Measurements from ENCODE around the gene POLR2J3. TPM values are rescaled to one million over a fixed set of nuclear protein-coding genes. Genes with fewer than 3 reads are reported as not detected.
"Not testable (repeated sequence)": the region's sequence is repeated elsewhere in the genome, so short reads cannot be mapped to it uniquely, and the experiment has no call there.

The POLR2J3 gene
- total RNA-seq, 1 donor from 2014 or later = 12.2 TPM

GRCh38 chr7:102606848-102607247, 34.5 kb upstream of the POLR2J3 start:
- not testable (repeated sequence) for DNase-seq (ENCODE audit: low read depth); H3K27ac Mint-ChIP-seq (ENCODE audit: unreplicated experiment); FAIRE-seq; H3K27ac ChIP-seq (ENCODE audit: low read depth, low read length); H4K20me1 ChIP-seq (ENCODE audit: insufficient read depth, low read length); H3K27me3 Mint-ChIP-seq (ENCODE audit: low read depth, unreplicated experiment); H3K36me3 Mint-ChIP-seq (ENCODE audit: low read depth, unreplicated experiment); H3K4me1 ChIP-seq (ENCODE audit: insufficient read depth, low read length); H3K4me2 ChIP-seq (ENCODE audit: low read length); H3K9ac ChIP-seq (ENCODE audit: low read length); H3K4me3 ChIP-seq (ENCODE audit: insufficient read depth, low read depth, low read length); H3K4me1 Mint-ChIP-seq (ENCODE audit: low read depth, unreplicated experiment); H3K9me3 Mint-ChIP-seq (ENCODE audit: unreplicated experiment); H3K27me3 ChIP-seq (ENCODE audit: insufficient read depth, low read length); H3K4me3 Mint-ChIP-seq (ENCODE audit: unreplicated experiment); H3K9me3 ChIP-seq (ENCODE audit: insufficient read depth, low read depth, low read length); H3K36me3 ChIP-seq (ENCODE audit: insufficient read depth, low read length); H2AFZ ChIP-seq (ENCODE audit: low read depth, low read length); H3K79me2 ChIP-seq (ENCODE audit: insufficient read depth, low read length)

GRCh38 chr7:102604431-102605145, 32.2 kb upstream of the POLR2J3 start:
- not testable (repeated sequence) for H3K27me3 ChIP-seq (ENCODE audit: insufficient read depth, low read length); H3K27ac ChIP-seq (ENCODE audit: low read depth, low read length); H4K20me1 ChIP-seq (ENCODE audit: insufficient read depth, low read length); H3K79me2 ChIP-seq (ENCODE audit: insufficient read depth, low read length); H3K27ac Mint-ChIP-seq (ENCODE audit: unreplicated experiment); FAIRE-seq; H3K4me3 ChIP-seq (ENCODE audit: insufficient read depth, low read depth, low read length); H3K9me3 Mint-ChIP-seq (ENCODE audit: unreplicated experiment); H3K36me3 Mint-ChIP-seq (ENCODE audit: low read depth, unreplicated experiment); DNase-seq (ENCODE audit: low read depth); H3K36me3 ChIP-seq (ENCODE audit: insufficient read depth, low read length); H3K9ac ChIP-seq (ENCODE audit: low read length); H3K4me1 ChIP-seq (ENCODE audit: insufficient read depth, low read length); H2AFZ ChIP-seq (ENCODE audit: low read depth, low read length); H3K4me2 ChIP-seq (ENCODE audit: low read length); H3K9me3 ChIP-seq (ENCODE audit: insufficient read depth, low read depth, low read length); H3K27me3 Mint-ChIP-seq (ENCODE audit: low read depth, unreplicated experiment); H3K4me1 Mint-ChIP-seq (ENCODE audit: low read depth, unreplicated experiment); H3K4me3 Mint-ChIP-seq (ENCODE audit: unreplicated experiment)

GRCh38 chr7:102602317-102602716, 29.9 kb upstream of the POLR2J3 start:
- not testable (repeated sequence) for H3K79me2 ChIP-seq (ENCODE audit: insufficient read depth, low read length); H3K36me3 ChIP-seq (ENCODE audit: insufficient read depth, low read length); H3K4me3 ChIP-seq (ENCODE audit: insufficient read depth, low read depth, low read length); H2AFZ ChIP-seq (ENCODE audit: low read depth, low read length); DNase-seq (ENCODE audit: low read depth); H3K4me3 Mint-ChIP-seq (ENCODE audit: unreplicated experiment); H3K9ac ChIP-seq (ENCODE audit: low read length); H3K27me3 ChIP-seq (ENCODE audit: insufficient read depth, low read length); H3K4me2 ChIP-seq (ENCODE audit: low read length); H3K9me3 ChIP-seq (ENCODE audit: insufficient read depth, low read depth, low read length); H3K9me3 Mint-ChIP-seq (ENCODE audit: unreplicated experiment); FAIRE-seq; H3K4me1 Mint-ChIP-seq (ENCODE audit: low read depth, unreplicated experiment); H3K4me1 ChIP-seq (ENCODE audit: insufficient read depth, low read length); H4K20me1 ChIP-seq (ENCODE audit: insufficient read depth, low read length); H3K27ac ChIP-seq (ENCODE audit: low read depth, low read length); H3K27me3 Mint-ChIP-seq (ENCODE audit: low read depth, unreplicated experiment); H3K36me3 Mint-ChIP-seq (ENCODE audit: low read depth, unreplicated experiment); H3K27ac Mint-ChIP-seq (ENCODE audit: unreplicated experiment)

GRCh38 chr7:102599699-102600098, 27.3 kb upstream of the POLR2J3 start:
- not testable (repeated sequence) for H3K27ac ChIP-seq (ENCODE audit: low read depth, low read length); FAIRE-seq

GRCh38 chr7:102596036-102596435, 23.7 kb upstream of the POLR2J3 start:
- FAIRE-seq; H3K36me3 Mint-ChIP-seq (ENCODE audit: low read depth, unreplicated experiment); H3K4me3 Mint-ChIP-seq (ENCODE audit: unreplicated experiment); H3K27ac Mint-ChIP-seq (ENCODE audit: unreplicated experiment); H3K9me3 Mint-ChIP-seq (ENCODE audit: unreplicated experiment); H3K4me1 ChIP-seq (ENCODE audit: insufficient read depth, low read length); H3K4me1 Mint-ChIP-seq (ENCODE audit: low read depth, unreplicated experiment); H3K27ac ChIP-seq (ENCODE audit: low read depth, low read length); H3K27me3 Mint-ChIP-seq (ENCODE audit: low read depth, unreplicated experiment); H3K36me3 ChIP-seq (ENCODE audit: insufficient read depth, low read length); H3K27me3 ChIP-seq (ENCODE audit: insufficient read depth, low read length); H3K9ac ChIP-seq (ENCODE audit: low read length); H3K9me3 ChIP-seq (ENCODE audit: insufficient read depth, low read depth, low read length); DNase-seq (ENCODE audit: low read depth); H3K4me3 ChIP-seq (ENCODE audit: insufficient read depth, low read depth, low read length); H4K20me1 ChIP-seq (ENCODE audit: insufficient read depth, low read length); H3K79me2 ChIP-seq (ENCODE audit: insufficient read depth, low read length); H3K4me2 ChIP-seq (ENCODE audit: low read length); H2AFZ ChIP-seq (ENCODE audit: low read depth, low read length): not testable (repeated sequence)

More at GRCh38 chr7:102599699-102600098, 27.3 kb upstream of the POLR2J3 start:
- H3K4me3 ChIP-seq (ENCODE audit: insufficient read depth, low read depth, low read length); H3K9me3 ChIP-seq (ENCODE audit: insufficient read depth, low read depth, low read length); H3K79me2 ChIP-seq (ENCODE audit: insufficient read depth, low read length); H3K4me2 ChIP-seq (ENCODE audit: low read length); H3K27me3 ChIP-seq (ENCODE audit: insufficient read depth, low read length); H3K9me3 Mint-ChIP-seq (ENCODE audit: unreplicated experiment); H3K36me3 ChIP-seq (ENCODE audit: insufficient read depth, low read length); H3K4me1 ChIP-seq (ENCODE audit: insufficient read depth, low read length); H3K4me3 Mint-ChIP-seq (ENCODE audit: unreplicated experiment); H3K9ac ChIP-seq (ENCODE audit: low read length); H4K20me1 ChIP-seq (ENCODE audit: insufficient read depth, low read length); H3K4me1 Mint-ChIP-seq (ENCODE audit: low read depth, unreplicated experiment); H3K36me3 Mint-ChIP-seq (ENCODE audit: low read depth, unreplicated experiment); DNase-seq (ENCODE audit: low read depth); H3K27me3 Mint-ChIP-seq (ENCODE audit: low read depth, unreplicated experiment); H2AFZ ChIP-seq (ENCODE audit: low read depth, low read length); H3K27ac Mint-ChIP-seq (ENCODE audit: unreplicated experiment): not testable (repeated sequence)

- not testable (repeated sequence) for H3K9ac ChIP-seq (ENCODE audit: low read length); H3K27me3 ChIP-seq (ENCODE audit: insufficient read depth, low read length); H3K4me2 ChIP-seq (ENCODE audit: low read length); H3K27me3 Mint-ChIP-seq (ENCODE audit: low read depth, unreplicated experiment); H3K27ac Mint-ChIP-seq (ENCODE audit: unreplicated experiment); H4K20me1 ChIP-seq (ENCODE audit: insufficient read depth, low read length); H3K36me3 ChIP-seq (ENCODE audit: insufficient read depth, low read length); H3K4me3 ChIP-seq (ENCODE audit: insufficient read depth, low read depth, low read length); H3K4me3 Mint-ChIP-seq (ENCODE audit: unreplicated experiment); H3K4me1 Mint-ChIP-seq (ENCODE audit: low read depth, unreplicated experiment); H2AFZ ChIP-seq (ENCODE audit: low read depth, low read length); H3K4me1 ChIP-seq (ENCODE audit: insufficient read depth, low read length); H3K9me3 ChIP-seq (ENCODE audit: insufficient read depth, low read depth, low read length); FAIRE-seq; H3K27ac ChIP-seq (ENCODE audit: low read depth, low read length); DNase-seq (ENCODE audit: low read depth); H3K36me3 Mint-ChIP-seq (ENCODE audit: low read depth, unreplicated experiment); H3K9me3 Mint-ChIP-seq (ENCODE audit: unreplicated experiment); H3K79me2 ChIP-seq (ENCODE audit: insufficient read depth, low read length)
Observed at GRCh38 chr7:102593637-102594334, 21.4 kb upstream of the POLR2J3 start.

All from astrocyte (in vitro differentiated cells and primary cell).